Osteocyte (in vitro differentiated cells): Measurements from ENCODE around the gene PLOD3. TPM values are rescaled to one million over a fixed set of nuclear protein-coding genes. Genes with fewer than 3 reads are reported as not detected.
A peak's percentile ranks its signal among the peaks of the same experiment; 100 is the strongest.

ENCODE experiments used
- DNase-seq: peaks from one replicate; pipeline ENCODE4 v3.0.0; 2021; ENCODE audit warnings: mixed read lengths; ENCODE audit not compliant: unreplicated experiment; ENCODE audit errors: extremely low spot score
- H3K27ac Mint-ChIP-seq: one replicate; pipeline ENCODE4 v1.8.0; 2021; ENCODE audit warnings: mild to moderate bottlenecking, mixed read lengths; ENCODE audit not compliant: unreplicated experiment
- H3K27me3 Mint-ChIP-seq: one replicate; pipeline ENCODE4 v1.8.0; 2021; ENCODE audit warnings: mixed read lengths; ENCODE audit not compliant: unreplicated experiment
- H3K36me3 Mint-ChIP-seq: one replicate; pipeline ENCODE4 v1.8.0; 2021; ENCODE audit warnings: mixed read lengths; ENCODE audit not compliant: unreplicated experiment
- H3K4me1 Mint-ChIP-seq: one replicate; pipeline ENCODE4 v1.8.0; 2021; ENCODE audit warnings: mixed read lengths; ENCODE audit not compliant: unreplicated experiment
- H3K4me3 Mint-ChIP-seq: one replicate; pipeline ENCODE4 v1.8.0; 2021; ENCODE audit warnings: mild to moderate bottlenecking, moderate library complexity, mixed read lengths; ENCODE audit not compliant: unreplicated experiment
- H3K9me3 Mint-ChIP-seq: one replicate; pipeline ENCODE4 v1.8.0; 2021; ENCODE audit warnings: mixed read lengths; ENCODE audit not compliant: unreplicated experiment
- microRNA-seq: library from miRNA; unstranded; fragments of <30 nt; microRNA quantifications from one replicate; pipeline ENCODE4 v1.1.0, GENCODE V29; 2020; ENCODE audit not compliant: unreplicated experiment
- total RNA-seq: library from RNA; stranded (reverse); gene quantifications from 2 replicates; pipeline ENCODE4 v1.2.1, GENCODE V29; 2021
- TF ChIP-seq, protein P1 (sequence below): fragments of 200-600 bp; sonication (generic); IDR thresholded peaks from 2 replicates; pipeline ENCODE4 v1.5.0; 2021; ENCODE audit warnings: antibody characterized with exemption, mild to moderate bottlenecking, moderate library complexity

Gene PLOD3
- total RNA-seq, 1 donor from 2014 or later: 110 TPM

DNA sequence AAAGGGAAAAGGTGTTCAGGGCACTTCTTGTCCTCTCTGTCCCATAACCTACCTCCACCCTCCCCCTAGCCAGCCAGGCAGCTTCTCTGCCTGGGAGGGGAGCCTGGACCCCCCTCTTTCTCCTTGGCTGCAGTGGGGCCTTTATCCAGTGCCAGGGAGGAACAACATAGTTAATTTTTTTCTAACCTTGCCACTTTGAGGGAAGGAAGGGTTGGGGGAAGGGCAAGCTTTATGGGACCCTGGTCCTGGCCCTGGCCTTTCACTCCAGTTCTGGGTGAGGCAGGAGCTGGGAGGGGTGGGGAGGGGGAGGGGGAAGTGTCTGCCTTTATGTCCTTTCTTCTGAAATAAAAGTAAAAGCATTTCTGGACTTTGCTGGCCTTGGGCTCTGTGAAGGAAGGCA, 56.5 kb downstream of the PLOD3 start:
- Mint-ChIP-seq H3K27me3 (peaks cover 15% of the 10 kb centered on the region), H3K9me3 (no peaks in the 10 kb centered on the region), H3K36me3 (peaks cover 18% of the 10 kb centered on the region), H3K4me1 (peaks cover 25% of the 10 kb centered on the region), H3K27ac (no peak overlapping the region), H3K4me3 (no peak overlapping the region)
- TF ChIP-seq, protein P1, sequence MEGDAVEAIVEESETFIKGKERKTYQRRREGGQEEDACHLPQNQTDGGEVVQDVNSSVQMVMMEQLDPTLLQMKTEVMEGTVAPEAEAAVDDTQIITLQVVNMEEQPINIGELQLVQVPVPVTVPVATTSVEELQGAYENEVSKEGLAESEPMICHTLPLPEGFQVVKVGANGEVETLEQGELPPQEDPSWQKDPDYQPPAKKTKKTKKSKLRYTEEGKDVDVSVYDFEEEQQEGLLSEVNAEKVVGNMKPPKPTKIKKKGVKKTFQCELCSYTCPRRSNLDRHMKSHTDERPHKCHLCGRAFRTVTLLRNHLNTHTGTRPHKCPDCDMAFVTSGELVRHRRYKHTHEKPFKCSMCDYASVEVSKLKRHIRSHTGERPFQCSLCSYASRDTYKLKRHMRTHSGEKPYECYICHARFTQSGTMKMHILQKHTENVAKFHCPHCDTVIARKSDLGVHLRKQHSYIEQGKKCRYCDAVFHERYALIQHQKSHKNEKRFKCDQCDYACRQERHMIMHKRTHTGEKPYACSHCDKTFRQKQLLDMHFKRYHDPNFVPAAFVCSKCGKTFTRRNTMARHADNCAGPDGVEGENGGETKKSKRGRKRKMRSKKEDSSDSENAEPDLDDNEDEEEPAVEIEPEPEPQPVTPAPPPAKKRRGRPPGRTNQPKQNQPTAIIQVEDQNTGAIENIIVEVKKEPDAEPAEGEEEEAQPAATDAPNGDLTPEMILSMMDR: no peak
- DNase-seq: no peak

DNA sequence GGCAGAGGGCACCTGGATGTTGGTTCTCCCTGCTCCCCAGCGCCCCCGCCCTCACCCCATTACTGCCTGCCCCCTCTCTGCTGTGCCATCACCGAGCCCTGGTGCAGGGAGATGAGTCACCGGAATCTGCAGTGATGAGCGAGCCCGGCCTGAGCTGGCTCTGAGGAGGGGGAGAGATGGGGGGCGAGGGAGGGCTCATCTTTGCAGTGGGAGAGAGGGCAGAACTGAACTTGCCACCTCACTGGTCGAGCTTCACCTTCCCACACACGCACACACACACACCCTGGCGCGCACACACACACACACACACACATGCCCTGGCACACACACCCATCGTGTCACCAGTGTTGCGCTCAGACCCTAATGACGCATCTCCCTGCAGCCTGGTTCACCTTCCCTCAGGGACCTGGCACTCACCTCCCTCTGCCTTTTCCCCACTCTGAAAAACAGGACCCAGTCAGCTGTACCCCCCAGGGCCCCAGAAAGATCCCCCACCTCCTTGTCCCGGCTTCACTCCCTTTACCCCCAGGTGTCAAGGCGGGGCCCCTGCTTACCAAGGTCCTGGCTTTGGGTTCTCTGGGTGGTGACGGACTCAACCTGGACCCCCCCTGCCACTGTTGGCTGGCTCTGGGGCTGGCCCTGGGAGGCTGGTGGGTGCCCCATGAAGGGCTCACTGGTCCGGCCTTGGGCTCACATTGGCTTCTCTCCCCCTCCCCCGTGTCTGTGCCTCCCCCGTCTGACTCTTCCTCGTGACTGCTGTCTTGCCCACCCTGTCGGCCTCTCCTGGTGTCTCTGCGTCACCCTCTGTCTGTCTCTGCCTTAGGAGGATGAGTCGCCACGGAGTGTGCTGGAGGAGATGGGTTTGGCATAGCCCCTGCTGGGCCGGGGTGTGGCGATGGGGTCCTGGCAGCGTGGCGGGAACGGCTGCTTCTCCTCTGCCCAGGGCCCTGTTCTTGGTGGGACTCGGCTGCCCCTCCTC, 57.4 kb downstream of the PLOD3 start:
- DNase-seq: no peak
- Mint-ChIP-seq H3K4me1 (peaks cover 24% of the 10 kb centered on the region), H3K9me3 (no peaks in the 10 kb centered on the region), H3K27me3 (peaks cover 9% of the 10 kb centered on the region), H3K27ac (no peak overlapping the region), H3K36me3 (peaks cover 18% of the 10 kb centered on the region), H3K4me3 (no peak overlapping the region)
- TF ChIP-seq, protein P1: no peak

DNA sequence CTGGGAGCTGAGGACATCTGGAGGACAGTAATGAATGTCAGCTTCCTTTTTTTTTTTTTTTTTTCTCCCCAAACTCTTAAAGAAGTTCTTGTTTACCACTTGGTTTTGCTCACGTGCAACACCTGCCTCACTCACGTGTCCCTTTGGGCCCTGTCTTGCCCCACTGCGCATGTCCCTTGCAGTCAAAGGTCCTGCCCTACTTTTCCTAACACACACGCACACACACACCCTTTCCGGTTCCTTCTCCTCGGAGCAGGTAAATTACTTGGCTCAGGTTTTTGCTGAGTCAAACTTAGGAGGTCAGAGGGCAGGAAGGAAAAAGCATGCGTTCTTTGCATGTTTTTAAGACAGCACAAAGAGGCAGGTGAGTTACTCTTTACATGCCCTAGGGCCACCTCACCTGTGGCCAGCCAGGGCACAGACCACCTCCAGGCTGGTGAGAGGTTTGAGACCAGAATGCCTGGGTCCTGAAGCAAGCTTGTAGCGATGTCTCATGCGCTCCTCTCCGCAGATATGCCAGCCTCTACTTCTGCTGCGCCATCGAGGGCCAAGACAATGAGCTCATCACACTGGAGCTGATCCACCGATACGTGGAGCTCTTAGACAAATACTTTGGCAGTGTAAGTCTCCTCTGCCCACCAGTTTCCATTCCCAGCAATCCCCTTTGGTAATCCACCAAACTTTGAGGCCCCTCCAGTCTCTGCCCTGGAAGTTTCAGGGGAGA, 60.4 kb downstream of the PLOD3 start:
- no peak for DNase-seq
- H3K36me3 Mint-ChIP-seq: peaks cover 18% of the 10 kb centered on the region
- no peak overlapping the region for H3K27ac Mint-ChIP-seq
- peaks cover 12% of the 10 kb centered on the region for H3K4me1 Mint-ChIP-seq
- no peaks in the 10 kb centered on the region for H3K9me3 Mint-ChIP-seq
- peaks cover 2% of the 10 kb centered on the region for H3K27me3 Mint-ChIP-seq
- TF ChIP-seq, protein P1: no peak
- no peak overlapping the region for H3K4me3 Mint-ChIP-seq

DNA sequence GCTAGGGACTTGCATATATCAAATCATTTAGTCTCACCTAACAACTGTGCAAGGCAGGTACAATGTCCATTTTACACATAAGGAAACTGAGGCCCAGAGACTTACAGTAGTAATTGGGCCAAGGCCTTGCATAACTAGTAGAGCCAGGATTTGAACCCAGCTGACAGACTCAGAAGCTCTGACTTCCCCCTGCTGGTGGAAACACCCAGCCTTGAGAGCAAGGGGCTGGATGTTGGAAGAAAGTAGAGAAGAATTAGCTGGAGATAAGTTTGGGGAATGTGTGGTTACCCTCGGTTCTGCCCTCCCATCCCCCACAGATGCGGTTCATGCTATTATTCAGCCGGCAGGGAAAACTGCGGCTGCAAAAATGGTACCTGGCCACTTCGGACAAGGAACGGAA, 61.1 kb downstream of the PLOD3 start:
- Mint-ChIP-seq H3K36me3 (peaks cover 16% of the 10 kb centered on the region), H3K27me3 (peaks cover 2% of the 10 kb centered on the region), H3K9me3 (no peaks in the 10 kb centered on the region), H3K4me1 (peaks cover 12% of the 10 kb centered on the region), H3K27ac (no peak overlapping the region), H3K4me3 (no peak overlapping the region)
- DNase-seq: no peak
- TF ChIP-seq, protein P1: peak; percentile 18

Small RNA genes within 50 kb of the gene (microRNA-seq; reads per million reads assigned to microRNA genes)
- not detected for gene MIR4653

Other genes with a start within 250 kb of the PLOD3 start
- gene MUC12, start 248.0 kb downstream of the PLOD3 start, total RNA-seq: not detected in 2 replicates
- gene MUC17, start 197.5 kb downstream of the PLOD3 start, total RNA-seq: not detected in 2 replicates
- 36.5 and 42.2 TPM in 2 replicates for gene TRIM56, start 132.1 kb downstream of the PLOD3 start, total RNA-seq
- 266 and 328 TPM in 2 replicates for gene SERPINE1, start 90.5 kb downstream of the PLOD3 start, total RNA-seq
- gene AP1S1, start 63.1 kb downstream of the PLOD3 start, total RNA-seq: 52.9 and 57.9 TPM in 2 replicates
- 0.16 and 0.24 TPM in 2 replicates for gene VGF, start 52.0 kb downstream of the PLOD3 start, total RNA-seq
- 0.16 TPM in 1 of 2 replicates, not detected in the other for gene NAT16, start 37.3 kb downstream of the PLOD3 start, total RNA-seq
- not detected in 2 replicates for gene MOGAT3, start 16.5 kb downstream of the PLOD3 start, total RNA-seq
- 64.0 and 66.9 TPM in 2 replicates for gene ZNHIT1, start 584 bp upstream of the PLOD3 start, total RNA-seq
- 10.9 and 11.4 TPM in 2 replicates for gene CLDN15, start 20.2 kb upstream of the PLOD3 start, total RNA-seq
- 142 and 151 TPM in 2 replicates for gene FIS1, start 27.5 kb upstream of the PLOD3 start, total RNA-seq
- gene IFT22, start 104.2 kb upstream of the PLOD3 start, total RNA-seq: 25.2 and 29.3 TPM in 2 replicates
- 124 and 128 TPM in 2 replicates for gene COL26A1, start 145.3 kb upstream of the PLOD3 start, total RNA-seq